Measurements from ENCODE around the gene CCDC92.
"Not testable (repeated sequence)": the region's sequence is repeated elsewhere in the genome, so short reads cannot be mapped to it uniquely, and the experiment has no call there.

CCDC92 gene

GRCh38 chr12:123936956-123937706 is 35.5 kb downstream of the CCDC92 start:
- DNase-seq (ENCODE audit: low read depth in 2 of 2): no peak

- DNase-seq (ENCODE audit: low read depth in 2 of 2): no peak
Observed at GRCh38 chr12:123936471-123936870, 36.2 kb downstream of the CCDC92 start.

- DNase-seq (ENCODE audit: low read depth in 2 of 2): no peak
Observed at GRCh38 chr12:123935956-123936355, 36.7 kb downstream of the CCDC92 start.

GRCh38 chr12:123934829-123935228 is 37.8 kb downstream of the CCDC92 start:
- no peak for DNase-seq (ENCODE audit: low read depth in 2 of 2)

- DNase-seq (ENCODE audit: low read depth in 2 of 2): no peak
Observed at GRCh38 chr12:123934016-123934620, 38.5 kb downstream of the CCDC92 start.

GRCh38 chr12:123933214-123933613 is 39.4 kb downstream of the CCDC92 start:
- DNase-seq (ENCODE audit: low read depth in 2 of 2): no peak

- peak in 1 of 2 donors; percentile 18 for DNase-seq (ENCODE audit: low read depth in 2 of 2)
Observed at GRCh38 chr12:123931686-123932321, 40.8 kb downstream of the CCDC92 start.

- DNase-seq (ENCODE audit: low read depth in 2 of 2): no peak
Observed at GRCh38 chr12:123929946-123930583, 42.6 kb downstream of the CCDC92 start.

- no peak for DNase-seq (ENCODE audit: low read depth in 2 of 2)
Observed at GRCh38 chr12:123928897-123929296, 43.7 kb downstream of the CCDC92 start.

GRCh38 chr12:123928274-123928865 is 44.3 kb downstream of the CCDC92 start:
- no peak for DNase-seq (ENCODE audit: low read depth in 2 of 2)

- DNase-seq (ENCODE audit: low read depth in 2 of 2): no peak
Observed at GRCh38 chr12:123924539-123924938, 48.1 kb downstream of the CCDC92 start.

GRCh38 chr12:123923927-123924326 is 48.7 kb downstream of the CCDC92 start:
- DNase-seq (ENCODE audit: low read depth in 2 of 2): no peak

- no peak for DNase-seq (ENCODE audit: low read depth in 2 of 2)
Observed at GRCh38 chr12:123923038-123923437, 49.6 kb downstream of the CCDC92 start.

- no peak for DNase-seq (ENCODE audit: low read depth in 2 of 2)
Observed at GRCh38 chr12:123919980-123920360, 52.7 kb downstream of the CCDC92 start.

GRCh38 chr12:123917337-123917850 is 55.2 kb downstream of the CCDC92 start:
- no peak for DNase-seq (ENCODE audit: low read depth in 2 of 2)

GRCh38 chr12:123916729-123917128 is 55.9 kb downstream of the CCDC92 start:
- DNase-seq (ENCODE audit: low read depth in 2 of 2): peak; percentile 49 to 59

GRCh38 chr12:123914726-123915333 is 57.8 kb downstream of the CCDC92 start:
- DNase-seq (ENCODE audit: low read depth in 2 of 2): no peak

GRCh38 chr12:123912415-123913380 is 59.9 kb downstream of the CCDC92 start:
- no peak for DNase-seq (ENCODE audit: low read depth in 2 of 2)

- not testable (repeated sequence) for DNase-seq (ENCODE audit: low read depth in 2 of 2)
Observed at GRCh38 chr12:123911672-123912409, 60.8 kb downstream of the CCDC92 start.

Data from stimulated activated CD8-positive, alpha-beta memory T cell treated with anti-CD3 and anti-CD28 coated beads, Interleukin-2, amount 100 ng/mL, for 48 hours (primary cell).